NCI-H1417 treated with DMSO at 0.1 percent for 48 hours (cell line): ENCODE measurements around the gene GHRH.

Experiments used
- DNase-seq: peaks from one replicate; lab custom pipeline; 2025; lab: John Stamatoyannopoulos, UW

The GHRH gene

GRCh38 chr20:37290158-37290810 is 28.7 kb upstream of the GHRH start:
- no peak for DNase-seq

- no peak for DNase-seq
These were observed 26.5 kb upstream of the GHRH start for GRCh38 chr20:37288091-37288490.

- DNase-seq: no peak
These were observed 24.2 kb upstream of the GHRH start for GRCh38 chr20:37285664-37286374.

GRCh38 chr20:37284691-37285161 is 23.1 kb upstream of the GHRH start:
- DNase-seq: no peak

GRCh38 chr20:37283530-37284195 is 22.0 kb upstream of the GHRH start:
- DNase-seq: no peak

- no peak for DNase-seq
These were observed 20.9 kb upstream of the GHRH start for GRCh38 chr20:37282556-37282955.

- no peak for DNase-seq
These were observed 18.8 kb upstream of the GHRH start for GRCh38 chr20:37280403-37280802.

GRCh38 chr20:37279820-37280219 is 18.2 kb upstream of the GHRH start:
- no peak for DNase-seq

- no peak for DNase-seq
These were observed 17.5 kb upstream of the GHRH start for GRCh38 chr20:37278966-37279590.

GRCh38 chr20:37277253-37277593 is 15.6 kb upstream of the GHRH start:
- no peak for DNase-seq

- DNase-seq: no peak
These were observed 15.1 kb upstream of the GHRH start for GRCh38 chr20:37276494-37277252.

- no peak for DNase-seq
These were observed 13.4 kb upstream of the GHRH start for GRCh38 chr20:37274851-37275524.

- no peak for DNase-seq
These were observed 12.4 kb upstream of the GHRH start for GRCh38 chr20:37273988-37274387.

- no peak for DNase-seq
These were observed 9.8 kb upstream of the GHRH start for GRCh38 chr20:37271421-37271768.

GRCh38 chr20:37270576-37271420 is 9.2 kb upstream of the GHRH start:
- DNase-seq: no peak

- DNase-seq: no peak
These were observed 6.2 kb upstream of the GHRH start for GRCh38 chr20:37267667-37268313.

GRCh38 chr20:37266940-37267666 is 5.5 kb upstream of the GHRH start:
- no peak for DNase-seq

GRCh38 chr20:37265152-37265551 is 3.5 kb upstream of the GHRH start:
- DNase-seq: no peak

- DNase-seq: no peak
These were observed 2.1 kb upstream of the GHRH start for GRCh38 chr20:37263686-37264085.
